Measurements from ENCODE around the gene MOGAT3.
A peak's percentile ranks its signal among the peaks of the same experiment; 100 is the strongest.

Gene MOGAT3

GRCh38 chr7:101160910-101161309 is 39.9 kb downstream of the MOGAT3 start:
- no peak for DNase-seq (ENCODE audit: low spot score)

- DNase-seq (ENCODE audit: low spot score) = peak; percentile 53
Measured at GRCh38 chr7:101159696-101160674, 40.9 kb downstream of the MOGAT3 start.

DNA sequence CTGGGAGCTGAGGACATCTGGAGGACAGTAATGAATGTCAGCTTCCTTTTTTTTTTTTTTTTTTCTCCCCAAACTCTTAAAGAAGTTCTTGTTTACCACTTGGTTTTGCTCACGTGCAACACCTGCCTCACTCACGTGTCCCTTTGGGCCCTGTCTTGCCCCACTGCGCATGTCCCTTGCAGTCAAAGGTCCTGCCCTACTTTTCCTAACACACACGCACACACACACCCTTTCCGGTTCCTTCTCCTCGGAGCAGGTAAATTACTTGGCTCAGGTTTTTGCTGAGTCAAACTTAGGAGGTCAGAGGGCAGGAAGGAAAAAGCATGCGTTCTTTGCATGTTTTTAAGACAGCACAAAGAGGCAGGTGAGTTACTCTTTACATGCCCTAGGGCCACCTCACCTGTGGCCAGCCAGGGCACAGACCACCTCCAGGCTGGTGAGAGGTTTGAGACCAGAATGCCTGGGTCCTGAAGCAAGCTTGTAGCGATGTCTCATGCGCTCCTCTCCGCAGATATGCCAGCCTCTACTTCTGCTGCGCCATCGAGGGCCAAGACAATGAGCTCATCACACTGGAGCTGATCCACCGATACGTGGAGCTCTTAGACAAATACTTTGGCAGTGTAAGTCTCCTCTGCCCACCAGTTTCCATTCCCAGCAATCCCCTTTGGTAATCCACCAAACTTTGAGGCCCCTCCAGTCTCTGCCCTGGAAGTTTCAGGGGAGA is 43.8 kb downstream of the MOGAT3 start:
- no peak for DNase-seq (ENCODE audit: low spot score)

DNA sequence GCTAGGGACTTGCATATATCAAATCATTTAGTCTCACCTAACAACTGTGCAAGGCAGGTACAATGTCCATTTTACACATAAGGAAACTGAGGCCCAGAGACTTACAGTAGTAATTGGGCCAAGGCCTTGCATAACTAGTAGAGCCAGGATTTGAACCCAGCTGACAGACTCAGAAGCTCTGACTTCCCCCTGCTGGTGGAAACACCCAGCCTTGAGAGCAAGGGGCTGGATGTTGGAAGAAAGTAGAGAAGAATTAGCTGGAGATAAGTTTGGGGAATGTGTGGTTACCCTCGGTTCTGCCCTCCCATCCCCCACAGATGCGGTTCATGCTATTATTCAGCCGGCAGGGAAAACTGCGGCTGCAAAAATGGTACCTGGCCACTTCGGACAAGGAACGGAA is 44.6 kb downstream of the MOGAT3 start:
- no peak for DNase-seq (ENCODE audit: low spot score)

GRCh38 chr7:101155303-101155702 is 45.5 kb downstream of the MOGAT3 start:
- no peak for DNase-seq (ENCODE audit: low spot score)

DNA sequence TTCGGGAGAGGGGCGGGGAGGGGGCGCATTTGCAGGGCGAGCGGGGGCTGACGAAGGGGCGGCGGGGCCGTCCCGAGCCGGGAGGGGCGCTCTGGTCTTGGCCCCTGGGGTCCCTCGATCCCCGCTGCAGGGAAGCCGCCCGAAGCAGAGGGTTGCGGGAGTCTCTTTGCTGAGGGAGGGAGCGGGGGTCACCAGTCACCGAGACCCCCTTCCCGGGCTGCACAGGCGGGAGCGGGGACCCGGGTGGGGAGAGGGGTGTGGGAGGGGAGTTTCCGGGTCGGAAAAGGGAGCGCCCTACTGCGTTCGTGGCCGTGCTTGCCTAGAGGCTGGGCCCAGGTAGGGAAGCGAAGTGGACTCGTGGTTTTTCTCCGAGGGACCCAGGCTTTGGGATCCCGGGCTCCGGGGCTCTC is 46.1 kb downstream of the MOGAT3 start:
- no peak for DNase-seq (ENCODE audit: low spot score)

DNA sequence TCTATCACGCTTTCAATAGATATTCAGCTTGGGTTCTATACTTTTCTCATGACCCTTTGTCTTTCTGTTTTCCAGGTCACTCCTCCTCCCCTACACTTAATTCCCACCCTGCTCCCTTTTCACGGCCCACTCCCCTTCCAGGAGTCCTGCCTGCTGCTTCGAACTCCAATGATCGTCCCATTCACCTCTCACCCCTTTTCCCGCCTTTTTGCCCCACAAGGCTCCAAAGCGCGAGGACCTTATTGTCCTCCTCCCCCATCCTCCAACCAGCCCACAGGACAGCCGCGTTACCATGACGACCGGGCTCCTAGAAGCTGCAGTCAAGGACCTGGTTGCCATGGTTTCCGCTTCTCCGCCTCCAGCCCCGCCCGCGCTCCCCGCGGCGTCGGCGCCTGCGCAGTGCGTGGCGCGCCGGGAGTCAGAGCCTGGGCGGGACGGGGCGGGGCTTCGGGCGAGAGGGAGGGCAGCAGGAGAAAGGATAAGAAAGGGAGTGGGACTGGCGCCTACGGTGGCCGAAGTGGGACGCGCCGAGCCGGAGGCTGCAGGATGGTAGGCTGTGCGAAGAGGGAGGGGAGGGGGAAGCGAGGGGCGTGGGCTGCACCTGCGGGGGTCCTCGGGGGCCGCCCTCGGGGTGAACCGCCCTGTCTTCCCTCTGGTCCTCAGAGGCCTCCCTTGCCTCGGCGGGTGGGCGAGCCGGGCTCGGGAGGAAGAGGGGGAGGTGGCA is 46.7 kb downstream of the MOGAT3 start, which contains the start of gene AP1S1:
AP1S1 (plus strand) TSS at position 508 of the 724 bp plus-strand sequence; CDS start at position 547, 39 bp downstream.
- peak; percentile 99 for DNase-seq (ENCODE audit: low spot score)

GRCh38 chr7:101151908-101152651 is 48.8 kb downstream of the MOGAT3 start:
- DNase-seq (ENCODE audit: low spot score) = no peak
